Stimulated activated CD8-positive, alpha-beta memory T cell treated with anti-CD3 and anti-CD28 coated beads, Interleukin-2, amount 100 ng/mL, for 48 hours (primary cell): ENCODE data around the gene HOXC11.

Source experiments
- DNase-seq, 2 donors: peaks; one replicate each; pipeline ENCODE4 v3.0.0-alpha.2; 2020; ENCODE audit warnings: low read depth in 2 of 2

HOXC11 gene

DNA sequence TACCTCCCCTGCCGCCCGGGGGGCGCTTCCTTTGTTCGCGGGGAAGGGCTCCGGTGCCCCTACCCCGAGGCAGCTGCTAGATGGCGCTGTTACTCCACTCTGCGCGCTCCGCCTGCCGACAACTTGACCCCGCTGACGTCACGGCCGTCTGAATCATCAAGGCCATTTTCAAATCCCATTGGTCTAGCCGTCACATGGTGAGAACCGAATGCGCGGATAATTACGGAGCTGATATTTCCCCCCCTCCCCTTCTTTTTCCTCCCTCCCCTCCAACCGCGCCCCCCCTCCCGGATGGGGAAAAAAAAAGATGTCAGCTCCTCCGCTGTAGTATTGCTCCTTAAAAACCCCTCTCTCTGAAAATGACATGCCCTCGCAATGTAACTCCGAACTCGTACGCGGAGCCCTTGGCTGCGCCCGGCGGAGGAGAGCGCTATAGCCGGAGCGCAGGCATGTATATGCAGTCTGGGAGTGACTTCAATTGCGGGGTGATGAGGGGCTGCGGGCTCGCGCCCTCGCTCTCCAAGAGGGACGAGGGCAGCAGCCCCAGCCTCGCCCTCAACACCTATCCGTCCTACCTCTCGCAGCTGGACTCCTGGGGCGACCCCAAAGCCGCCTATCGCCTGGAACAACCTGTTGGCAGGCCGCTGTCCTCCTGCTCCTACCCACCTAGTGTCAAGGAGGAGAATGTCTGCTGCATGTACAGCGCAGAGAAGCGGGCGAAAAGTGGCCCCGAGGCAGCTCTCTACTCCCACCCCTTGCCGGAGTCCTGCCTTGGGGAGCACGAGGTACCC, 12.2 kb downstream of the HOXC11 start, which contains the start of gene HOXC10:
Gene HOXC10, plus strand, starts transcription at position 246 of the 791 bp plus-strand sequence. Its CDS starts 114 bp downstream, at position 360.
- peak; percentile 84 to 86 for DNase-seq

DNA sequence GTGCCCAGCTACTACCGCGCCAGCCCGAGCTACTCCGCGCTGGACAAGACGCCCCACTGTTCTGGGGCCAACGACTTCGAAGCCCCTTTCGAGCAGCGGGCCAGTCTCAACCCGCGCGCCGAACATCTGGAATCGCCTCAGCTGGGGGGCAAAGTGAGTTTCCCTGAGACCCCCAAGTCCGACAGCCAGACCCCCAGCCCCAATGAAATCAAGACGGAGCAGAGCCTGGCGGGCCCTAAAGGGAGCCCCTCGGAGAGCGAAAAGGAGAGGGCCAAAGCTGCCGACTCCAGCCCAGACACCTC, 12.7 kb downstream of the HOXC11 start:
- no peak for DNase-seq

DNA sequence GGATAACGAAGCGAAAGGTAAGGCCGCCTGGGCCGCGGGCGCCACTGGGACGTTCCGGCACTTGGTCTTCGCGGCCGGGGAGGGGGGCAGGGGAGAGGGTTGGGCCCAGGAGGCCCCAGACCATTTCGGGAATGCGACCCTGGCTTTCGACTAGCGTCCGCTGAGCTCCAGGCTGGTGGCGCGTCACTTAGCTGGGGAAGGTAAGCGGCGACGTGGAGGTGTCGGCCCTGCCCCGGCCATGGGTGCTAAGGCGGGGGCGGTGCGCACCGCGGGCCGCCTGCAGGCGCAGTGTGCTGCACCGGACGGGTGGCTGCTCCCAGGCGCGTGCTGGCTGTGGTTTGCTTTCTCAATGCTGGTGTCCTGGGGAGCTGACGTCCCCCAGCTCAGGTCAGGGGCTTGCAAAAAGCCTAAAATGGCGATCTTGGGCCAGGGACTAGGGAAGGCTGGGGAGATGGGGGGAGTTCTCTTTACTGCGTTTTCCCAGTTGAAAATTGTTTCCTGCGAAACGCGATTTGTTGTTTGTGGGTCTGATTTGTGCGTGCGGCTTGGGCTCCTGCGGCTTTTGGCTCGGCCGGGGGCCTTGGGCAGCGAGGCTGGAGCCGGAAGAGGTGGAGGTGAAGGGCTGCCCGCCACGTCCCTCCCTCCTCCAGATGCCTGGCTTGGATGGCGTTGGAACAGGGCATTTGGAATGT, 13.2 kb downstream of the HOXC11 start:
- no peak for DNase-seq

DNA sequence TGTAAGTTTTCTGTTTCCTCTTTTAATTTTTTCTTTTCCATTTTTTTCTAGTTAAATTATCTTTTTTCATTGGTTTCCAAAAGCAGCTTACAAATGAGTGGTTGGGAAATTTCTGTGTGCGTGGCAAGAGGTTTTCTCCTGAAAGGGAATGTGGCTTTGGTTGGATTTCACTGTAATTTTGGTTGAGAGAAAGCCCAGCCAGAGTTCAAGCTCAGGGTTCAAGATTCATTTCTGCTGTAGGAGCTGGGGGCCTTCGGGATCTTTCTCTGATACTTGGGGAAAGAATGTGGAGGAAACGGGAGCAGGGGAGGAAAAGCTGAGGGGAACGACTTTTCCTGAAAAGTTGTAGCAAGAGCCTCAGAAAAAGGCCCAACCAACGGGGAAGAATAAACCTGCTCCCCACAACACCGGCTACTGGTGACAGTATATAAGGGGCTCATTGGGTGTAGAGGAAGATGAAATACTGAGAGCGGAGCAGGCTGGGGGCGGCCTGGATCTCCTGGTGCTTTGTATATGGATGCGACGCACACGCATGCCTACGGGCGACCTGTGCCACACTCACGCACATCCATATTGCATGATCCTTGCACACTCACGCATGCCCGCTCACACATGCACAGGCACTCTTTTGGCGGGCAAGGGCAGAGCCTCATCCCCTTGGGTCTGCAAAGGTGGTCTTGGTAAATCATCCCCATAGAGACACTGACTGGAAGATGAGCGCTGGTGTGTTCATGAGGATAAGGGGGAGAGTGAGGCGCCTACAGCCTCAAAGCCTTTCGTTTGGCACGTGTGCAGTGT, 14.0 kb downstream of the HOXC11 start:
- no peak for DNase-seq

DNA sequence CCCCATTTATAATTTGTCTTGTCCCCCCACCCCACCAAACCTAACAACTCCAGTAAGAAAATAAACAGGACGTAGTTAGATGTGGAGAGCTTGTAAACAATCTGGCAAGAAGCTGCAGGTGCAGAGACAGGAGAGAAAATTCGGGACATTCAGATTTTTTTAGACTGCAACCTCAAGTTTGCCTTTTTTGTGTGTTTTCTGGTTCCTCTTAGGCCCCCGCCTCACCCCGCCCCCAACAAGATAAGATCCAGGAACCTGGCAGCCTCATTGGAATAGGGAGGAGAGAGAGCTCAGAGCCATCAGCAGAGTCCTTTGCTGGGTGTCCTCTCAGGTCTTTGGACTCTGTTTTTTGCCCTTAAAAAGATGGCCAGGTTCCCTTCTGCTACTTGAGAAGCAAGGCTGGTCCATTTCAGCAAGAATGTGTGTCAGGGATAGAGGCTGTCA, 14.9 kb downstream of the HOXC11 start:
- no peak for DNase-seq

DNA sequence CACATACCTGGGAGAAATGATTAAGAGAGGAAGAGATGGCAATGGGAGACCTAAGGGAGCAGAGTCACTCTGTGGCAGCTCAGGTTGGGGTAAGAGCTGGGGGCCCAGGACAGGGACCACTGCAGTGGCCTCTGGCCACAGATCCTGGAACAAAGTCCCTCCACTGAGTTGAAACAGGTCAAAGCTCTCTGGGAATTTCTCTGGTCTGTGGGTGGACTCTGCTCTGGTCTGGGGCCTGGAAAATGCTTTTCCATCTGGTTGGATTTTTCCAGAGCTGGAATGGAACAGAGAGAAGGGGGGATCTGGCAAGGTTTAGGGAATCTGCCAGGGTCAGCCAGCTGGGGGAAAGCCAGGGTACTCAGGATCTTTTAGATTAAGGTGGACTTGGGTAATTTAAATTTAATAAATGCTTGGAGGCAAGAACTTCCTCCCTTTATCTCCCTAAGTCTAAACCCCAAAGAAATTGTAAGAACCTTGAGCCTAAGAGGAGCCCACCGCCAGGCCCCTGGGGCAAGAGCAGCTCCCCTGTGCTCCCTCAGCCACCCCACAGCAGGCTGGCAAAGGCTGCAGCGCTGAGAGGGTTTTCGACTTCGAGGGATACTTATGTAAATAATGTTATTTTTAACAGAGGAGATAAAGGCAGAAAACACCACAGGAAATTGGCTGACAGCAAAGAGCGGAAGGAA, 15.8 kb downstream of the HOXC11 start:
- no peak for DNase-seq

DNA sequence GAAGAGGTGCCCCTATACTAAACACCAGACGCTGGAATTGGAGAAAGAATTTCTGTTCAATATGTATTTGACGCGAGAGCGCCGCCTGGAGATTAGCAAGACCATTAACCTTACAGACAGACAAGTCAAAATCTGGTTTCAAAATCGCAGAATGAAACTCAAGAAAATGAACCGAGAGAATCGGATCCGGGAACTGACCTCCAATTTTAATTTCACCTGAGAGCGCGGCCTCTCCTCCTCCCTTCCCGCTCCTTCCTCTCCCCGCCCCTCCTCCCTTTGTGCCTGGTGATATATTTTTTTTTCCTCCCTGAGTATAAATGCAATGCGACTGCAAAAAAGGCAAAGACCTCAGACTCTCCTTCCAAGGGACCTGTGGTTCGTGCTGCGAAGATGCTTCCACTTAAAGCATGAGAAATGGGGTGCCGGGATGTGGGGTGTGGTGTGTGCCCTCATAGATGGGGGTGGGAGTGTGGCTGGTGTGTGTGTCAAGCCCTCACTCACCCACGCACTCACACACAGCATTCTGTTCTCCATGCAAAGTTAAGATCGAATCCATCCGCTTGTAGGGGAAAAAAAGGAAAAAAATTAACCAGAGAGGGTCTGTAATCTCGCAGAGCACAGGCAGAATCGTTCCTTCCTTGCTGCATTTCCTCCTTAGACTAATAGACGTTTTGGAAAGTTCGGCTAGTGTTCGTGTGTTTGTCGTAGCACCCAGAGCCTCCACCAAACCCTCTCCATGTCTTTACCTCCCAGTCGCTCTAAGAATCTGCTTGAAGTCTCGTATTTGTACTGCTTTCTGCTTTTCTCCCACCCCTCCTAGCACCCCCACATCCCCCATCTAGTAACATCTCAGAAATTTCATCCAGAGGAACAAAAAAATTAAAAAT, 16.5 kb downstream of the HOXC11 start:
- DNase-seq, result no peak

DNA sequence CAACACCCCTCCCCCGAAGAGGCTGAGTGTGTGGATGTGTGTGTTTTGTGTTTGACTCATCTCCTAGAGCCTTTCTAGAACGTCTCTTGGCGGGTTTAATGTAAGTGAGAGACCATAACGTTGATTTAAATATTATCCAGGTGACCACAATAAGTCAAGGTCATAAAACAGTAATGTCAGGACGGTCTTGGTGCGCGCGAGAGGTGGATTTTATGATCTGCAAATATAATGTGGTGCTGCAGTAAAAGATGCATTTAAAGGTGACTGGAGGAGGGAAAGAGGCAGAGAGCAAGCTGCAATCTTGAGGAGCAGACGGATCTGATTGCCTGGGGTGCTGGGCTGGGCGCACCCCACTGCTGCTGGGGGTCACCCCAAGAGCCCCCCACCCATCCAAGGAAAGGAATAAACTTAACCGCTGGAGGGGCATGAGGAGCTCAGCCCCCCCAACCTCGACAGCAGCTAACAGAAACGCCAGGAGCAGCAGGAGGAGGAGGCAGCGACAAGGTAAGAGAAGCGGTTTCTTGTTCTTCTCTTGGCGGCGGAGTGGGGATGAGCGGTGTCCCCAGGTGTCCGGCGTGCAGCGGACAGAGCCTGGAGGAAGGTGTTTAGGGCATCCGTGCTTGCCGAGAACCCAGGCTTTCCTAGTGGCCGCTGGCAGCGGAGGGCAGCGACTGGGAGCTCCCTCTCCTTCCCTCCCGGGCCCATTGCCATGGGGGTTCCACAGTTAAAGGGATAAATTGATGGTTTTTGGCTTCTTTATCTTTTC, 17.6 kb downstream of the HOXC11 start:
- DNase-seq, result no peak

DNA sequence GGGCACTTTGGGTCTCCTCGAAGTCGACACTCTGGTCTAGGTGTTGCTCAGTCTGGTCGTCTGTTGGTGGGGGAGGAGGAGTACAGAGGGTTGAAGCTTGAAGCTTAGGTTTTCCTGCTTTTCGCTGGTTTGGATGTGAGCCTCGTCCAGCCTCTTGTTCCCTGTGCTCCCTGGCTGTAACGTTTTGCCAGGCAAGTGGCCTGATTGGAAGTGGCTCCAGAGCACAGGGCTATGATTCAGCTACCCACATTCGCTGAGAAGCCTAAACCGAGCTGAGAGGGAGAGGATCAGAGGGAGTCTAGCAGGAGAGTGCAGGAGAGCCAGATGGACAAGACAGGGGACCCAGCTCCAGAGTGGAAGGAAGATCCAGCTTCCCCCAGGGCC, 18.1 kb downstream of the HOXC11 start:
- no peak for DNase-seq

DNA sequence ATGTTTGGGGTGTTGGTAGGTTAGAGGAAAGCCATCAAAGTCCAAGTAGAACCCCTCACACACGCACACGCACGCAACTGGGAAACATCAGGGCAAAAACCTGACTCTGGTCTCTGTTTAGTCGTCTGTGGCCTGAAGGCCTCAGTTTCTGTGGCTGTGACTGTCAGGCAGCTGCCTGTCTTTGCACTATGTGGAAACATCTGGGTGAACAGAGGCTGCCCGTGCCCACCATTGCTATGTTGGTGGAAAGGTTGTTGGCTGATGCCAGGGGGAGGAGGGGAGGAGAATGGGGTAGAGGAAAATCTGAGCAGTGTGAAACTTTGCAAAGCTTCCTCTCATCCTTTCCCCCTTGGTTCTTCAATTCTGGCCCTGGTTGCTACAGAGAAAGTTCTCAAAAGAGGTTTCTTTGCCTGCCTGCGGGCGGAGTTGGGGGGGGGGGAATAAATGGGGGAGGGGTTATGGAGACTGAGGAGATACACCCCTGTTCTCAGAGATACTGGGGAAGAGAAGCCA, 19.5 kb downstream of the HOXC11 start:
- DNase-seq, result no peak

DNA sequence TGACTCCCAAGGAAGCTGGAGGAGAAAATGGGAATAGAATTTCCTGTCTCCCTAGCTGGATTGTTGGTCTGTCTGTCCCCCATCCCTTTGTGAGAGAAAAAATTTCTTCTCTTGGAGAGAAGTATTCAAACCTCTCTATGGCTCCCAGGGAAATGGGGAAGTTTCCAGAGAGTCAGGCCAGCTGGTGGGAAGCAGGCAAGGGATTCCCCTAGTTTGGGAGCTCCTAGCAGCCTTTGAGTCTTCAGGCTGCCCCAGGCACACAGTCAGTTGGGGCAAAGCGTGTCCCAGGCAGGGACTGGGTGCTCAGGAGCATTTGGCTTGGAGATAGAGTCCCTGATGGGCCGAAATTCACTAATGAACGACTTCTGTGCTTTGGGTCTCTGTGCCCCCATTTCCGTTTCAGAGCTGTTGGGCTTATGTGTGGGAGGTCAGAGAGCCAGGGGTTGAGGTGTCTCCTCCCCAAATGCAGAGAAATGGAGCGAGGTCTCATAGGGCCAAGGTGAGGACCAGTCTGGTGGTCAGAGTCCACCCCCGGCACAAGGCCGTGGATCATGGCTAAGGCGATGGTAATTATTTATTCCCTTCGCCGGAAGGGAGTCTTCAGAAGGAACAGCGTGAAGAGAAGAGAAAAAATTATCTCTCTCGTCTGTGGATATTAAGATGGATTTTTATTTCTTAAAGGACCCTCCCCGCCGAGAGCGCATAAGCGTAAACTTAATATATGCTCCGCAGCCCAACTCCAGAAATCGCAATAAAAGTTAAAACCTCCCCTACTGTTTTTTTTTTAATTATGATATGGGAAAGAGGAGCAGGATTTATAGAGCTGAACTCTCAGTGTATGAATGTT, 20.5 kb downstream of the HOXC11 start:
- DNase-seq, result no peak

DNA sequence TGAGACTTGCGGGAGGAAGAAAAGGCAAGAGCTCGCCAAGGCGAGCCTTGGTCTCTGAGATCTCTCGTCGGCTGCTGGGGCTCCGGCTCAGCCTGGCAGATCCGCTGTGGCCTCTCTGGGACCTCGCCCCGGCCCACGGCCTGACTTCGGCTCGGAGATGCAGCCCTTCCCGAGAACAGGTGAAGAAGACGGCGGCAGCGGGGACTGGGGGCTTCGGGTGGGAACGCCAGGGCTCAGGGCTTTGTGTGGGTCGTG, 21.0 kb downstream of the HOXC11 start:
- DNase-seq, result no peak

DNA sequence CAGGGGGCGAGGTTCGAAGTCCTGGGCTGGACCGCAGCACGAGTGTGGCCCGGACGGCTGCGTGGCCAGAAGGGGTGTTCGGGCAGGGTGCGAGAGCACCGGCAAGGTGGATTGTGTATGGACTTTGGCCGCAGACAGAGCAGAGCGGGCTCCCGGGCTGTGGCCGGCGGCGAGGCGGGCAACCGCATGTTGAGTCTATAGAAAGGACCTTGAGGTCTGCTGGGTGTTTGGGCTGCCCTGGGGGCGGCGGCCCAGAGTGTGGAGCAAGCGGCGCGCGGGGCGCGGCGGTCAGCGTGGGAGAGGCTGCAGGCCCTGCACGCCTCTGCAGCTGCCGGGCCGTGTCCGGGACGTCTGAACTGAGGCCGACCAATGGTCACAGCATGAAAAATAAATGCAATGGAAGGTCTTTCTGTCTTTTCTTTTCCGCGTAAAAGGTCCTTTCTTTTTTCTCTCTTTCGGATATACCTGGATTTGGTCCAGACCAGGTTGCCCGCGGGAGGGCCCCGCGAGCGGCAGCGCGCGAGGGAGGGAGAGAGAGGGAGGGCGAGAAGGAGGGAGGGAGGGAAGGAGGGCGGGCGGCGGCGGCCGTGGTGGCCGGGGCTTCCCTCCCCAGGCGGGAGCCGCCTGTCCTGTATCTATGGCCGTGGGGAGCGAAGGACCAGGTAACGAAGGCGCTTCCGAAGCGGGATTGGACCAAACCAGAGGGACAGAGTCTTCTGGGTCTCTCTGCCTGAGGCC, 21.5 kb downstream of the HOXC11 start:
- DNase-seq, result no peak

DNA sequence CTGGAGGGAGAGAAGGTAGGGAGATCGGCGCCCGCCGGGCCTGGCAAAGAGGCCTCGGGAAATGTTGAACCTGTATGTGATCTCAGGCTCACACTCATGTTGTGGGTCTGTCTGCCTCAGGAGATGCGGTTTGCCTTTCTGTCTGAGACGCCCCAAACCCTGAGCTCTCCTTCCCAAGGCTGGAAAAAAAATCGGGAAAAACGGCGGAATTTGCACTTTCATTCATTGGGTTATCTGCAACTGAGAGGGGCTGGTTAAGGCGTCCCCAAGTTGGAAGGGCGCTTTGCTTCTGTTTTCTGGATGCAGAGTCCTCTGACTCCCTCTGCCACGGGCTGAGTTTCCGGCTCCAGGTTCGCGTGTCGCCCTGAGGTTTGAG, 22.1 kb downstream of the HOXC11 start:
- DNase-seq, result no peak

DNA sequence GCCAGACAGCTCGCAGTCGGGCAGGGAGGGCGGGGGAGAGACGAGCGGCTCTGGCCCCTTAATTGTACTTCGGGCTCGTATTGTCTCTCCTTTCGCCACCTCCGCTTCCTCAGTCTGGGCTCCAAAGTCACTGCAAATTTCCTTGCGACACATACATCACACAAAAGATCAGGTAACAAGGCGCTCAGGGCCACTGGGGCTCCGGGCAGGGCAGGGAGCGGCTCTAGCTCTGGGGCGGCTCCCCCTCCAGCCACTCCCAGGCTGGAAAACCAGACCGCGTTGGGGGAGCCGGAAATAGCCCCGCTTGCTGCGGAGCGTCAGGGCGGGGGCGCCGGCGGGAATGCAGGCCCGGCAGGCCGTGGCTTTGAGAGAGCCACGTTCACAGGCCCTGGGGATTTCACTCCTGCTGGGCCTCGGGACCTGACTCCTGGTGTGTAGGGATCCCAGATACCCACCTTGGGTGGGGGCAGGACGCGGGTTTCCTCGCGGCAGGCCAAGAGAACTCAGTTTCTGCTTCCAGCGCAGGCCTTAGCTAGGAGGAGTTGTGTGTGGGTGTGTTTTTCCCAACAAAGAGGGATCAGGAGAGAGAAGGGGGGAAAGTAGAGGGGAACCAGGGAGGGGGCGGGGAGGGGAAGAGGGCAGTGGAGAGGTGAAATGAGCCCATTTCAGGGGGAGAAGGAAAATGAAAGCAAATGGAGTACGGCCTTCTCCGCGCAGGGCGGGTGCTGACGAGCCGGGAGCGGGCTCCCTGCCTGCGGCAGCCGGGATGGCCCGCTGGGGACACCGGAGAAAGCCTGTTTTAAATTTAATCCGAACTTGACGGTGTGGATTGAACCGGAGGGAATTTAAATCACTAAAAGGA, 22.7 kb downstream of the HOXC11 start:
- DNase-seq, result no peak

DNA sequence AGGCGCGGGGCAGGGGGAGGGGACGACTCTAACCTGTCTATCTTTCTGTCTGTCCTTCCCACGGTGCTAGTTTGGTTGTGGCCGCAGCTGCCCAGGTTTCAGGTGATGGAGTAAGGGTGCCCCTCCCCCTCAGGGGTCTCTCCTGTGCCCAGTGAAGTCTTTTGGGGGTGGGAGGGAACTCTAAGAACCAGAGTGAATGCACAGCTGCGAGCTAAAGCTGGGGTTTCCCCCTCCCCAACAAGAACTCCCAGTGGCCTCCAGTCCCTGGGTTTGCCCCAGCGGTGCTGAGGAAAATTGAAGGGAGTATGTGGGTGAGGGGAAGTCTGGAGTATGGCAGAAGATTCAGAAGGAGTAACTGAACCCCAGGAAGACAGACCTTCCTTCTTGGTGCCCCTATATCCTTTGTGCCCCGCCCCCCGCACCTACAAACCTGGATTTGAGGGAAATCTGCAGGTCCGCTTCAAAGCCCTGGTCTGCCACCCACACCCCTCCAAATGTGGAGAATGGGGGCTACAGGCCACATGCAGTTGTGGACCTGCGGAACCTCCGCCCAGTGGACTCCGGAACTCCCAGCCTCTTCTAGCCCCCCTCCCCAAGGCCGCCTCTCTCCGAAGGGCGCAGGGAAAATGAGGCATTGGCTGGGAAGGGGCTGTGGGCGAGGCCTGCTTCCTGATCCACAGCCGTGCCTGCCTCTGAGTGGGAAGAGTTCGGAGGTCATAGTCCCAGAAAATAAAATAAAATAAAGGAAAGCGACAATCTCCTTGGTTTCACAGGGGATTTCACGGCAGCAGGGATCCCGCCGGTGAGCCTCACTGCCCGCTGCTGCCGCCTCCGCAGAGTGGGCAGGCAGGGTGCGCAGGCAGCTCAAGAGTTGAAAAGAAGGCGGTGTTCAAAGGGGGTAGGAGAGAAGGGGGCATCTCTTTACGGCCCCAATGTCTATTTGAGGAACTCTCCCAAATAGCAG, 23.6 kb downstream of the HOXC11 start:
- DNase-seq, result no peak
